ENCODE measurements around the gene ZNF318. TPM values are rescaled to one million over a fixed set of nuclear protein-coding genes. Genes with fewer than 3 reads are reported as not detected.

The ZNF318 gene, protein sequence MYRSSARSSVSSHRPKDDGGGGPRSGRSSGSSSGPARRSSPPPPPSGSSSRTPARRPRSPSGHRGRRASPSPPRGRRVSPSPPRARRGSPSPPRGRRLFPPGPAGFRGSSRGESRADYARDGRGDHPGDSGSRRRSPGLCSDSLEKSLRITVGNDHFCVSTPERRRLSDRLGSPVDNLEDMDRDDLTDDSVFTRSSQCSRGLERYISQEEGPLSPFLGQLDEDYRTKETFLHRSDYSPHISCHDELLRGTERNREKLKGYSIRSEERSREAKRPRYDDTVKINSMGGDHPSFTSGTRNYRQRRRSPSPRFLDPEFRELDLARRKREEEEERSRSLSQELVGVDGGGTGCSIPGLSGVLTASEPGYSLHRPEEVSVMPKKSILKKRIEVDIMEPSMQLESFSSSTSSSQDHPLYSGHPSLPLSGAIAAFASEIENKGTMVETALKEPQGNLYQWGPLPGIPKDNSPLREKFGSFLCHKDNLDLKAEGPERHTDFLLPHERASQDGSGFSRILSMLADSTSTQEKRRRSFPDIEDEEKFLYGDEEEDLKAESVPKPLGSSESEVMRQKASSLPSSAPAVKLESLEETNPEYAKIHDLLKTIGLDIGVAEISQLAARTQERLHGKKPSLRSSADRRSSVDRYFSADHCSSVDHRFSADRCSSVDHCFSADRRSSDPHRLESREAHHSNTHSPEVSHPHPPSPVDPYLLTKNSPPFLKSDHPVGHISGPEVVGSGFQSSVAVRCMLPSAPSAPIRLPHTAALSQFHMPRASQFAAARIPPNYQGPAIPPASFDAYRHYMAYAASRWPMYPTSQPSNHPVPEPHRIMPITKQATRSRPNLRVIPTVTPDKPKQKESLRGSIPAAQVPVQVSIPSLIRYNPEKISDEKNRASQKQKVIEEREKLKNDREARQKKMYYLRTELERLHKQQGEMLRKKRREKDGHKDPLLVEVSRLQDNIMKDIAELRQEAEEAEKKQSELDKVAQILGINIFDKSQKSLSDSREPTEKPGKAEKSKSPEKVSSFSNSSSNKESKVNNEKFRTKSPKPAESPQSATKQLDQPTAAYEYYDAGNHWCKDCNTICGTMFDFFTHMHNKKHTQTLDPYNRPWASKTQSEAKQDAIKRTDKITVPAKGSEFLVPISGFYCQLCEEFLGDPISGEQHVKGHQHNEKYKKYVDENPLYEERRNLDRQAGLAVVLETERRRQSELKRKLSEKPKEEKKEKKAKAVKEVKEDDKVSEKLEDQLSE (N-terminal part only)
- 9.2 and 15.3 TPM in 2 replicates for total RNA-seq

GRCh38 chr6:43369174-43370002, at the start of gene ZNF318:
ZNF318 (minus strand) TSS chr6:43369647; CDS start chr6:43369365, 282 bp downstream.

GRCh38 chr6:43308101-43308989, 61.1 kb downstream of the ZNF318 start, which contains the start of gene CRIP3:
CRIP3 (minus strand) TSS chr6:43308826; CDS start chr6:43308792, 34 bp downstream.

DNA sequence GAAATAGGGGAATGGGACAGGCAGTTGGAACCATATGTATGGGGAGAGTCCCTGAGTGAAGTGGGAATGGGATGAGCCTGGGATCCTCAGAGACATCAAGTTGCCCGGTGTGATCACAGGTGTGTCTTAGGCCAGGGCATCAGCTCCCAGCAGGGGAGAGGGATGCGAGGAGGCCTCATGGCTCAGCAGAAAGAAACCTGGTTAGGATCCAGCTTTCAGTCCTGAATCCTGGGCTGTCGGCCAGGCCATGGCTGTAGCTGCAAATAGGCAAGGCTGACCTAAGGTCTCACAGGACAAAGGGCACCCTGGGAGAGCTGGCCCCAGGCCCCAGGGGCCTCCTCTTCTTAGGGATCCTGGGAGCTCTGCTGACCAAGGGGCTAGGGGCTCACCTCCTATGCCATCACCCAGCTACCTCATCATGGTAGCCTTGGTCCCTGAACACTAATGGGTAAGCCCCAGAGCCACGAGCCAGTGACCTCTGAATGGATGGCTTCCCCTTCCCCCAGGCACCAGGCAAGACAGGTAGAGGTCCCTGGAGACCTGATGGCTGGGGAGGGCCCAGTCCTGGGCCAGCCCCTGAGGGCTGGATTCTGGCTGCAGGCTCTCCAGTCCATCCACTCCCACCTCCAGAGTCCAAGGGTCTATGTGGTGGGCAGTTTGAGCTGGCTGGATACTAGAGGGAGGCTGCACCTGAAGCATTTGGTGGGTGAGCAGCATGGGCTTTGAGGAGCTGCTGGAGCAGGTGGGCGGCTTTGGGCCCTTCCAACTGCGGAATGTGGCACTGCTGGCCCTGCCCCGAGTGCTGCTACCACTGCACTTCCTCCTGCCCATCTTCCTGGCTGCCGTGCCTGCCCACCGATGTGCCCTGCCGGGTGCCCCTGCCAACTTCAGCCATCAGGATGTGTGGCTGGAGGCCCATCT, 71.5 kb downstream of the ZNF318 start, which contains the start of gene SLC22A7:
Gene SLC22A7, plus strand, starts transcription at position 617 of the 921 bp plus-strand sequence. Its CDS starts 99 bp downstream, at position 716.

Small RNA genes within 50 kb of the gene (small RNA-seq; reads per million reads assigned to genes)
- gene AL590383.1 (ENCODE audit: low replicate concordance) (not detected), gene RPL12P47 (ENCODE audit: low replicate concordance) (not detected)

Other genes with a start within 250 kb of the ZNF318 start
- 32.6 and 57.4 TPM in 2 replicates for gene SRF, start 198.4 kb downstream of the ZNF318 start, total RNA-seq
- 22.0 and 27.6 TPM in 2 replicates for gene CUL9, start 187.5 kb downstream of the ZNF318 start, total RNA-seq
- gene DNPH1, start 140.2 kb downstream of the ZNF318 start, total RNA-seq: 33.1 and 43.1 TPM in 2 replicates
- gene TTBK1, start 126.2 kb downstream of the ZNF318 start, total RNA-seq: not detected in 2 replicates
- not detected in 2 replicates for gene SLC22A7, start 71.4 kb downstream of the ZNF318 start, total RNA-seq
- gene CRIP3, start 60.8 kb downstream of the ZNF318 start, total RNA-seq: not detected in 2 replicates
- 34.5 and 43.3 TPM in 2 replicates for gene ABCC10, start 57.9 kb upstream of the ZNF318 start, total RNA-seq
- 0.44 and 0.57 TPM in 2 replicates for gene DLK2, start 85.9 kb upstream of the ZNF318 start, total RNA-seq
- 19.2 and 19.3 TPM in 2 replicates for gene TJAP1, start 107.9 kb upstream of the ZNF318 start, total RNA-seq
- 0.57 and 0.66 TPM in 2 replicates for gene LRRC73, start 140.7 kb upstream of the ZNF318 start, total RNA-seq
- gene YIPF3, start 147.3 kb upstream of the ZNF318 start, total RNA-seq: 110 and 115 TPM in 2 replicates
- gene POLR1C, start 147.4 kb upstream of the ZNF318 start, total RNA-seq: 30.9 and 36.4 TPM in 2 replicates
- gene XPO5, start 206.4 kb upstream of the ZNF318 start, total RNA-seq: 46.8 and 55.6 TPM in 2 replicates
- 10.7 and 27.8 TPM in 2 replicates for gene POLH, start 206.5 kb upstream of the ZNF318 start, total RNA-seq

All from placental pericyte (primary cell).